Stimulated activated CD4-positive, alpha-beta T cell treated with anti-CD3 and anti-CD28 coated beads, Interleukin-12 subunit alpha, Interleukin-12 subunit beta, amount 100 ng/mL, for 4 hours (primary cell): ENCODE results near the gene NDUFAF2.
"Not testable (repeated sequence)": the region's sequence is repeated elsewhere in the genome, so short reads cannot be mapped to it uniquely, and the experiment has no call there.

Experiments
- DNase-seq: peaks from one replicate; pipeline ENCODE4 v3.0.0-alpha.2; 2020

Gene NDUFAF2

DNA sequence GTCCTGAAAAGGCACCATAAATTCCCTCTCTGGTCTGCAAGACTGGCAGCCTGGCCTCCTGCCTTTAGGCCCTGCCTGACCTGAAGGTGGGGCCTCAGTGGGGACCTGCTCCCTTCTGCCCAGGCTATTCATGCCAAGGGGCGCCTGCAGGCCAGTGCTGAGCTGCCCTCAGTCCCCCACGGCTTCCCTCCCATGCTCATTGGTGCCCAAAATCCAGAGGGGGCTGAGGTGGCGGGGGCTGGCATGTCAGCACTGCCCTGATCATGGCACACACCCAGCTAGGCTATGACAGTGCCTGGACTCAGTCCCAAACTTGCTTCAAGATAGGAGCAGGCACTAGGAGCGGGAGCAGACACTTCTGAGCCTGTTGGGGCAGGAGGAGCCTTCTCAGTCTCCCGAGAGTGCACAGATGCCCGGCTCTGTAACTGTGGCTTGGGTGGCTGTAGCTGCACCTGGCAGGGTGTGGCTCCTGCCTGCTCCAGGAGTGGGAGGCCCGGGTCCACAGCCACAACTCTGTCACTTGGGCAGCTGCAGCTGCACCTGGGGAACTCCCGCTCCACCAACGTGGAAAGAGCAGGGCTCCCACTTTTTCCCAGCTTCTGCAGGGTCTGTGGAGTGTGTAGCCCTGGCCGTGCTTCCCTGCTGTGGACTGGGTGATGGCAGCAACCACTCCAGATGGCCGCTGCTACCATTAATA lies 49.0 kb downstream of the NDUFAF2 start:
- no peak for DNase-seq

- no peak for DNase-seq
These were observed 51.4 kb downstream of the NDUFAF2 start for GRCh38 chr5:60996368-60996767.

GRCh38 chr5:60997721-60998120 lies 52.7 kb downstream of the NDUFAF2 start:
- DNase-seq: no peak

GRCh38 chr5:61000887-61001286 lies 55.9 kb downstream of the NDUFAF2 start:
- no peak for DNase-seq

DNA sequence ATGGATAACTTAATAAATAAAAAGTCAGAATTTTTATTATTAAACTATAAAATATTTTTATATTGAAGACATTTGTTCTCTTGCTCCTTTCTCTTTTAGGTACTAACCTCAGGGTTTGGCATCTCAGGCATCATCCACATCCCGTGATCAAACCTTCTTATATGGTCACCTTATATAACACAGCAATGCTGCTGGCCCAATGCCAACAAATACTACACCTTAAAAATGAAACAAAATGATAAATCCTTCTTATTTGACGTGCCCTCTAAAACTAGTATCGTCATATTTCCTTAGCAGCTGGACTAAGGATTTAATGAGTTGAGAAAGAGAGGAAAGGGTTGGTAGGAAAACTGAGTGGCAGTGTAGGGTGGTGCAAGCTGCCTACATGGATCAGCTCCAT lies 56.6 kb downstream of the NDUFAF2 start:
- no peak for DNase-seq

DNA sequence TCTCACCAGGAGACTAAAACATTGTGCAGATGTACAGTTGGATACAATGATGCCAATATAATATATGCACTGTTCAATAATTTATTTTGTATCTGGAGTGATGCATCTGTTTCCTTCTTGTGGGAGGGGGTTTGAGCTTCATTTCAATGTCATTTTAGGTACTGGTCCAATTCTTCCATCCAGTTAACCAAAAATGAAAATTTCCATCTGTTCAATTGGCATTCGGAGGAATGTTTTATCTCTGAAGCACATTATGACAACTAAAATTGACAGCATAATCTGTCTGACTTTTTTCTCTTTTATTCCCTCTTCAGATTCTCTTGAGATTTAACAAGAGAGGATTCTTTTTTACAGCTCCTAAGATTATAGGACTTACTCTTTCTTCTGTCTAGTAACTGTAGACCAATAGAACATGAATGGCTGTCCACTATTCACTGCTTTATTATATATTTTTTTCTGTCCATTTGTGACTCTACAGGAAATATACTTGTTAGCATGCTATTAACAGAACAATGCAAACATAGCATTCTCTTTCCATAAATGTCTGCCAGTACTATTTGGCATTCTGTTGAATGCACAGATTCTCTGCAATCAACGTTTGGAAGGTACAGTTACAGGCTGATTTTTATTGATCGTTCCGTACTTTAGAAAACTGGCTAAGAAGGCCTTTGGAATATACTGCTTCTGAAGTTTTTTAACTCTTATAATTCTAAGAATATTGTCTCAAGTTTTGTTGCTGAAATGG lies 57.8 kb downstream of the NDUFAF2 start:
- no peak for DNase-seq

DNA sequence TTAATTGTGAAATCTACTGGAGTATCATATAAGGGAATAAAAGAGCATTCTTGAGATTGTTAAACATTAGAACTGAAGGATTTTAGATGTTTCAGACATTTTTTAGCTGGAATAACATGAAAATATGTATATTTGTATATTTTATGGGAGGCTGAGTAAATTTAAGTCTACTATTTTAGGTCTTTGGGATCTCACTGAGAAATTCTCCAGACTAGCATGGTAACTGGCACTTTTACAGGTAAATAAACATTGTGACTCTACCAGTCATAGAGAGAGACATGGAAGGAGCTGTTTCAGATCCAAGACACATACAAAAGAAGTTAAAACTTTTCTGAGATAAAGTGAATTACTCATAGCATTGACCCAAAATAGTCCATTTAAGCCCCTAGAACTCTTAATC lies 59.4 kb downstream of the NDUFAF2 start:
- DNase-seq: no peak

- no peak for DNase-seq
These were observed 64.9 kb downstream of the NDUFAF2 start for GRCh38 chr5:61009907-61010306.

DNA sequence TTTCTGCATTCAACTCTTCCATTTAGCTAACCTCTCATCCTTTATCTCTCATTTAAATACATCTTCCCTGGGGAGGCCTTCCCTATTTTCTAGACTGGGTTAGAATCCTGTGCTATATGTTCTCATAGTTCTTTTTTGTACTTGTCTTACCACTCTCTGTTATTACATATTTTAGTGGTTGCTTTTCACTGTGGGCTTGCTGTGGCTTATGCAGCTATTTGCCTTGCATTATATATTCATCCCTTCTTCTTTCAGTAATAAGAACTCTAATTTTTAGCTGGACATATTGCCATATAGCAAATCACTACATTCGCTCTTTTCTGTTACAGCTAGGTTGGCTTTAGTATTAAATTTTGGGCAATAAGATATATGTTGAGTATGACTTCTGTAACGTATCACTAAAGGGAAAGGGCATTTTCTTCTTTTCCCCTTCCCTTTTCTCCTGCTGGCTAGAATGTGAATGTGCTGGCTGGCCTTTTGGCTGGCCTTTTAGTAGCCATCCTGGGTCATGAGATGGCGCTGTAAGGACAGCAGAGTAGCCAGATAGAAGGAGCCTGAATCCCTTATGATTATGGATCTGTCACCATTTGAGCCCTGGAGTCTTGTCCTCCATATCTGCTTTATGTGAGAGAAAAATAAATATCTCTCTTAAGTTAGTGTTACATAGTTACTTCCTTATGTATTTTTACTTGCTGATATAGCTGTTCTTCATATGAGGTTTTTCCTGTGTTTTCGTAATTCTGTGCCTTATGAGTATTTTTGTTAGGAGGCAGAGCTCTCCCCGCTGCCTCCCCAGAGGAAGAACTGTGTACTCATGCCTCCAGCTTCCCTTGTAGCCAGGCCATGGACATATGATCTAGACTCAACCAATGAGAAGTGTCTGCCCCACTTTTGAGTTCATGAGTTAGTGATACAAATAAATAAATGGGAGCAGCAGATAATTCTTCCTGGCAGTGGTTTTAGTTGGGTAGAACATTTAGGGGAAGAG lies 65.8 kb downstream of the NDUFAF2 start:
- no peak for DNase-seq

DNA sequence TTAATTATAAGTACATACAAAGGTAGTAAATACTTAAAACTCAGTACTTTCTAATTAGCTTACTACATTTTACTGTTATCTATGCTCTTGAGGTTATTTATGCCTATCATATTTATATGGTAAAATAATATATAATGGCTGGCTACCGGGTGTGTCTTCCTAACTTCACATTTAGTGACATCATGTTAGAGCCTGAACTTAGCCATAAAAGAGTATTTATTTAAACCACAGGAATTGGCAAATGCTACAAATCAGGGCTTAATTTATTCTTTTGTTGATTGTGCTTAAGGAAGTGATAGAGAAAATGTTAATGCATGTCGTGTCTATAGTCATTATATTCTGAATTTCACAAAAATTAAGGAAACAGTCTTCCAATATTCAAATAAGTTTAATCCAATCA lies 73.1 kb downstream of the NDUFAF2 start:
- no peak for DNase-seq

DNA sequence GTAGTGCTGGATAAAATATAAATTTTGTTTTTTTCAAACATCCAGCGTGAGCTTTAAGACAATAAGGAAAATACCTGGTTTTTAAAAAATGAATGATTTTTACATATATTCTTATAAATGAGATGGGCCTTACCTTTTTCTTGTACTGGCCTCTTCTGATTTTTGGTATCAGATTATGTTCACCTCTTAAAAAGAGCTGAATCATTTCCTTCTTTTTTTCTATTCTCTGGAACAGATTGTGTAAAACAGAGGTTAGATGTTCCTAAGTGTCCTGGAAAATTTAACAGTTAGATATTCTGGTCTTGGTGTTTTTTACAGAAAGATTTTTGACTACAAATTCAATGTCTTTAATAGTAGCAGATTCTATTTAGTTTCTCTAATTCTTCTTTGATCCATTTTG lies 74.6 kb downstream of the NDUFAF2 start:
- DNase-seq: no peak

DNA sequence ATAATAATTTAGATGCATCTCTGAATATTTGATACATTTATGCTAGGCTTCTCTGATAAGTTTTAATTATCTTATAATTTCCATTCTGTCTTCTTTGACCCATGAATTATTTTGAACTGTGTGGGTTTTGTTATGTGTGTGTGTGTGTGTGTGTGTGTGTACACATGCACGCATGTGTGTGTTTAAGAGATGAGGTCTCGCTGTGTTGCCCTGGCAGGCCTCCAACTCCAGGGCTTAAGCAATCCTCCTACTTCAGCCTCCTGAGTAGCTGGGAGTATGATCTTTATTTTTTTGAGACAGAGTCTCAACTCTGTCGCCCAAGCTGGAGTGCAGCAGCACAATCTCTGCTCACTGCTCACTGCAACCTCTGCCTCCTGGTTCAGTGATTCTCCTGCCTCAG lies 75.4 kb downstream of the NDUFAF2 start:
- DNase-seq: no peak

GRCh38 chr5:61023131-61023530 lies 78.1 kb downstream of the NDUFAF2 start:
- no peak for DNase-seq

DNA sequence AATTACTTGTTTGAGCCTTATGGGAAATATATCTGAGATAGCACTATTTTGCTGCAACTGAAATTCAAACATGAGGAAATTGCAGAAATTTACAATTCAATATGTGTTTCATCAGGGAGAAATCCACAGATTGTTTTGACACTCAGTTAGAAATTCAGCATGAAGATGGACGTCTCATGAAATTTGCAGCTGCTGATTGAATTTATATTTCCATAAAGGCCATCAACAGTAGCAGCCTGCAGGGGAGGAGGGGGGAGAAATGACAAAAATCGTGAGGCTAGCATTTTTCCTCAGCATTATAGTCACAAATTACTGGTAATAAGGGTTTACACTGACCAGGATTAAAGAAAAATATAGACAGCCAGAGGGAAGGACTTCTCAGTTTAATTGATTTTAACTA lies 81.0 kb downstream of the NDUFAF2 start:
- DNase-seq: no peak

DNA sequence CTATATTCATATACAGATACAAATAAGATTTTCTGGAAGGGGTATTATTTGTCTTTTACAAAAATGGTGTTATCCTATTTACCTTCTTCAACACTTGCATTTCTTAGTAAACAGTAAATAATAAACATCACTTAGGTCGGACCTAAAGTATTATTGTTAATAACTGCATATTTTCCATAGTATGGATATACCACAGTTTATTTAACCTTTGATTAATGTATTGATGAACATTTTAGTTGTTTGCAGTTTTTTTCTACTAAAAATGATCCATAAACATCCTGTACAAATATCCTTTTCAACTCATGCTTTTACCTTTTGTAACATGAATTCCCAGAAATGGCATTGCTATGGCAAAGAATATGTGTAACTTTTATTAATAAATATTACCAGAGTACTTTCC lies 83.4 kb downstream of the NDUFAF2 start:
- DNase-seq: no peak

- DNase-seq: no peak
These were observed 84.6 kb downstream of the NDUFAF2 start for GRCh38 chr5:61029456-61030162.

DNA sequence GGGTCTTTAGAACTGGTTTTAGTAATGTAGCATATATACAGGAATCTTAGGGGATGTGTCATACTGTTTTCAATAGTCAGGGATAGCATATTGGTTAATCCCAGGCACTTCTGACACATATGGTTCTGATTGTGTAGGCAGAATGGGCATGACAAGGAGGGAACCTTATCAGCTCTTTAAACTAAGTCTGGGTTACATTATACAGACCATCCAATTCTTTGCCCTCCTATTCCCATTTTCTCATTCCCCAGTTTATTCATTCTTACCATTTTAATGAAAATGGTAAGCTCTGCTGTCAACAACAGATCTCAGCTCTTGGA lies 85.1 kb downstream of the NDUFAF2 start:
- DNase-seq: no peak

DNA sequence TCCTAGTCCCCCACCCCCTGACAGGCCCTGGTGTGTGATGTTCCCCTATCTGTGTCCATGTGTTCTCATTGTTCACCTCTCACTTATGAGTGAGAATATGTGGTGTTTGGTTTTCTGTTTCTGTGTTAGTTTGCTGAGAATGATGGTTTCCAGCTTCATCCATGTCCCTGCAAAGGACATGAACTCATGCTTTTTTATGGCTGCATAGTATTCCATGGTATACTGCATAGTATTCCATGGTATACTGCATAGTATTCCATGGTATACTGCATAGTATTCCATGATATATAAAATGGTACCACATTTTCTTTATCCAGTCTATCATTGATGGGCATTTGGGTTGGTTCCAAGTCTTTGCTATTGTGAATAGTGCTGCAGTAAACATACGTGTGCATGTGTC lies 86.3 kb downstream of the NDUFAF2 start:
- DNase-seq: not testable (repeated sequence)

DNA sequence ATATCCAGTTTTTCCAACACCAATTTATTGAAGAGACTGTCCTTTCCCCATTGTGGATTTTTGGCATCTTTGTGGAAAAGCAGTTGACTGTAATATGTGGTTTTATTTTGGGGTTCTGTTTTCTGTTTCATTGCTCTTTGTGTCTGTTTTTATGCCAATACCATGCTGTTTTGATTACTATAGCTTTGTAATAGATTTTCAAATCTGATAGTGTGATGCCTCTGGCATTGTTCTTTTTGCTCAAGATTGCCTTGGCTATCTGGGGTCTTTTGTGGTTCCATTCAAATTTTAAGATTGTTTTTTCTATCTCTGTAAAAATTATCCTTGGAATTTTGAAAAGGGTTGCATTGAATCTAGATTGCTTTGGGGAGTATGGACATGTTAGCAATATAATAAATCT lies 99.5 kb downstream of the NDUFAF2 start:
- DNase-seq: no peak

GRCh38 chr5:61047346-61047745 lies 102.3 kb downstream of the NDUFAF2 start:
- no peak for DNase-seq

DNA sequence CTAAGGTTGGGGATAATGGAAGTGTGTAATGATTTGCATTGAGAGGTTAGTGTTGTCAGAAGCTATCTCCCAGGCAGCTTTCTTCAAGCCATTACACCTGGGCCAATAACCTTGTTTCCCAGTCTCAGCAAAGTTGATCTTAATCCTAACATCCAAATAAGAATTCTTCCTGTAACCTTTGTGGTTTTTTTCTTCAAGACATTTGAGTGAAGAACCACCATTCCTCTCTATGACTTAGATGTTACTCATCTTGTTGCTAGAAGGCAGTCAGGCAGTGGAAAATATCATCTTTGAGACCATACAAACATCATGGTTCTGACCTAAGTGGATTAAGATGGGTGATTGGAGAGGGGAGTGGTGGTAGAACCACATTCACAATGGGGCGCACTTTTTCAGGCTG lies 103.5 kb downstream of the NDUFAF2 start:
- no peak for DNase-seq

DNA sequence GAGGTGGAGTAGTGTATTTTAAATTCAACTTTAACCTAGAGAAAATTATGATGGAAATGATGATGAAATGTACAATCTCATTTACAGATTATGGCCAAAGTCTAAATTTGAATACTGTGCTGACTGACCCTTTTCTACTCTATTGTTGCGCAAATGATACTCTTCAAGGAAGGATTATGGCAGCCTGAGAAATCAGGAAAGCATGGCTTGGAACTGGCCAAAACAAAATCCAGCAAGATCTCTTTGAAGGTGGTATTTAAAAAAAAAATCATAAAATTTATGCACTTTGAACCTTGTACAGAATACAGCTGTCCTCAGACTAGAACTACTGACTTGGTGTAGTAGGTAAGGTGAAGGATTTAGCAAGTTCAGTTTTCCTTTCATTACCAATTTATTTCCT lies 105.3 kb downstream of the NDUFAF2 start:
- DNase-seq: no peak

GRCh38 chr5:61051267-61051666 lies 106.3 kb downstream of the NDUFAF2 start:
- DNase-seq: no peak
